Caki2 (cell line): ENCODE results near the gene CST6. TPM values are rescaled to one million over a fixed set of nuclear protein-coding genes. Genes with fewer than 3 reads are reported as not detected.

Experiments used
- DNase-seq: peaks from one replicate; pipeline ENCODE4 v3.0.0-alpha.2; 2015; ENCODE audit warnings: low read depth
- in situ Hi-C: cut with HindIII; loops from 2 replicates; pipeline ENCODE4 v1.10.0; 2016; ENCODE audit warnings: low sequenced_read_pairs, low pct_unique_long_range_greater_than_20kb, mixed read lengths
- total RNA-seq: library from RNA; depleted of rRNA; stranded (reverse); fragments of >200 nt; shearing (Covaris generic); gene quantifications from 2 replicates; pipeline ENCODE4 v1.2.3, GENCODE V29; 2014; ENCODE audit warnings: low replicate concordance; rRNA removed

The CST6 gene
- total RNA-seq, 1 experiment from 2014 or later = not detected

DNA sequence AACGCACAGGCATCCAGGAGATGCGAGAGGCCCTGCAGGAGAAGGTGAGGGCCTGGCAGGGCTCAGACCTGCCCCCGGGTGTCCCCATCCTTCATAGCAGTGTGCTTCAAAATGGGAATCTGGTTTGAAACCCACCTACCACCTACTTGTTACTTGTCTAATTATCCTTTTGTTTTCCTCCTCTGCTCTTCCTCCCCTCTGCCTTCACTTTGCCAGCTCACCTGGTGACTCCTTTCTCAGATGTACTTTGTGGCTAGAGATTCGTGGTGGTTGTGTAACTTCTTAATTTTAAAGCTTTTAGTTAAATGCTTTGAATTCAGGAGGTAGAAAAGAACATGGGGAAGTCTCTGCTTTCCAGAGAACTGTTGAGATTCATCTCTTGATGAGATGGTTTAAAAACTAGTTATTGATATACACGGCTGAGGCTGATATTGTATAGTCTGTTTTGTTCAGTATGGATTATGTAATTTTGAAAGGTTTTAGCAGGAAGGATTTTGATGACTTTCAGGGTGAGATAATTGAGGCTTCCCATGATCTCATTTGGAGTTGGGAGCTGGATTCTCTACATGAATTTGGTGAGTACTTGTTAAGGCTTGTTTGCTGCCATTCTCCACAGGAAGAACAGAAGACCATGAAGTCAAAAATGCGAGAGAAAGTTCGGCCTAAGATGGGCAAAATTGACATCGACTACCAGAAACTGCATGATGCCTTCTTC, 48.3 kb downstream of the CST6 start:
- in situ Hi-C loops = no loop called here
- DNase-seq = no peak

GRCh38 chr11:66061268-66061667, 49.5 kb downstream of the CST6 start:
- DNase-seq = no peak
- in situ Hi-C loops = no loop called here

DNA sequence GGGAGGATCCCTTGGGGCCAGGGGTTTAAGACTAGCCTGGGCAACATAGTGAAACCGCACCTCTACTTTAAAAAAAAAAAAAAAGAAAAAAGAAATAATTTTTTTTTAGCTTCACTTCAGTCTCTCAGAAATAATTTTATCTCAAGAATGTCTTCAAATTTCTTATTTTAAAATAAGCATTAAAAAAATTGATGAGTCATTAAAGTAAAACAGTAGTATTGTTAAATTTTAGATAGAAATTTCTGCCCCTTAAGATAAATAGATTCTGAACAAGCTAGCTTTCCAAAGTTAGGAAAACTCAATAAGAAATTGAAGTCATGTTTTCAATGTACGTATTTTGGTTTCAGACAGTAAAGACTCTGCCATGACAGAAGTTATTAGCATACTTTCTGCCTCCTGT, 50.6 kb downstream of the CST6 start:
- in situ Hi-C loops = no loop called here
- DNase-seq = no peak

Other genes with a start within 250 kb of the CST6 start
- 7.2 and 7.9 TPM in 2 replicates for gene AP5B1, start 231.0 kb upstream of the CST6 start, total RNA-seq
- gene OVOL1, start 224.9 kb upstream of the CST6 start, total RNA-seq = not detected in 2 replicates
- not detected in 2 replicates for gene SNX32, start 178.0 kb upstream of the CST6 start, total RNA-seq
- gene CFL1, start 153.8 kb upstream of the CST6 start, total RNA-seq = 1,200 and 1,265 TPM in 2 replicates
- 69.0 and 76.8 TPM in 2 replicates for gene MUS81, start 151.6 kb upstream of the CST6 start, total RNA-seq
- 0.75 and 5.2 TPM in 2 replicates for gene EFEMP2, start 139.2 kb upstream of the CST6 start, total RNA-seq
- gene CTSW, start 132.2 kb upstream of the CST6 start, total RNA-seq = not detected in 2 replicates
- 61.1 and 89.5 TPM in 2 replicates for gene FIBP, start 123.5 kb upstream of the CST6 start, total RNA-seq
- gene CCDC85B, start 121.3 kb upstream of the CST6 start, total RNA-seq = 82.6 and 121 TPM in 2 replicates
- gene FOSL1, start 111.6 kb upstream of the CST6 start, total RNA-seq = 67.3 and 80.4 TPM in 2 replicates
- gene C11orf68, start 92.9 kb upstream of the CST6 start, total RNA-seq = 12.7 and 36.3 TPM in 2 replicates
- 212 and 270 TPM in 2 replicates for gene DRAP1, start 92.6 kb upstream of the CST6 start, total RNA-seq
- gene TSGA10IP, start 66.5 kb upstream of the CST6 start, total RNA-seq = not detected in 2 replicates
- 28.1 and 68.3 TPM in 2 replicates for gene SART1, start 50.3 kb upstream of the CST6 start, total RNA-seq
- gene EIF1AD, start 9.9 kb upstream of the CST6 start, total RNA-seq = 35.4 and 53.9 TPM in 2 replicates
- 361 and 387 TPM in 2 replicates for gene BANF1, start 9.5 kb upstream of the CST6 start, total RNA-seq
- 0.67 and 2.8 TPM in 2 replicates for gene CATSPER1, start 14.5 kb downstream of the CST6 start, total RNA-seq
- gene GAL3ST3, start 37.2 kb downstream of the CST6 start, total RNA-seq = not detected in 2 replicates
- 191 and 216 TPM in 2 replicates for gene SF3B2, start 40.4 kb downstream of the CST6 start, total RNA-seq
- gene PACS1, start 58.3 kb downstream of the CST6 start, total RNA-seq = 4.2 and 15.9 TPM in 2 replicates
- gene KLC2, start 245.7 kb downstream of the CST6 start, total RNA-seq = 23.9 and 41.1 TPM in 2 replicates